ENCODE results near the gene FRMD5. TPM values are rescaled to one million over a fixed set of nuclear protein-coding genes. Genes with fewer than 3 reads are reported as not detected.

The FRMD5 gene
- total and polyA plus RNA-seq, 2 donors (not counting 1 experiment from before 2014, with no cell fraction given): not detected

DNA sequence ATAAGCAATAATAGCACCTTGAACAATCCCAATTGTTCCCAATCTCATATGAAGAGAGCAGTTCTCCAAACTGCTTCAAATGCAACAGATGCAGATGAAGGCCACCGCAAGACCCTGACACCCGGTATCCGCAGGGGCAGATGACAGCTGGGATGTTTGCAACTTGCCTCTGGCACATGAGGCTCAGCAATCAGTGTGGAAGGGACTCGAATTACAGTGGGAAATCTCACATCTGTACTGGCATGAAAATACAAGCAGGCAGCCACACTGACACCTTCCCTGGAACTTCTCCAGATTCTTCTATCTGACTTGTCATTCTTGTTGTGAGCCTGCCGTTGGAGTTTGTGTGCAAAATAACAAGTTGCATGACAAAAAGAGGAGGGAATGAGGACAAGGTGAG lies 299.5 kb downstream of the FRMD5 start:
- CTCF ChIA-PET: no interaction called here

DNA sequence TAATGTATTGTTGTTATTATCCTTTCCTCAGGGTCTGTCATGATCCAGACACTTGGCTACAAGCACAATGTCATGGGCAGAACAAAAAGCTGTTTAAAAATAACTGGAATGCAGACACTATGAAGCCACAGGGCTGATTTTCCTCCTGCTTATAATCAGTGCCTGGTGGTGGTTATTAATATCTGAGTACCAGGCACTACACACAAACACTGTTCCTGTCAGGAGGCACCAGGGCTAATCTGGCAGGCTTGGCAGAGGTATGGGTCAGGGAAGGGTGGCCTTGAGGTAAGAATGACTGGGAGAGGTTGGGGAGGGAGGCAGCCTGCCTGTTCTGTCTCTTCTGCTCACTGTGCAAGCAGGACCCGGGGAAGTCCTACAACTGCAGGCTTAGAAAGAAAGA lies 301.1 kb downstream of the FRMD5 start:
- no peak overlapping the region for H2AFZ ChIP-seq (ENCODE audit: insufficient read depth, low read depth, low read length, poor library complexity, severe bottlenecking)
- H3K36me3 ChIP-seq (replicated peaks in 1 of 2; ENCODE audit: control extremely low read depth in 1 of 2, control insufficient read depth in 1 of 2, extremely low read depth in 1 of 2, insufficient read depth in 2 of 2, low read length in 1 of 2): no peaks in the 10 kb centered on the region
- DNase-seq (no peak), ATAC-seq (ENCODE audit: low read depth) (no peak)
- no peaks in the 10 kb centered on the region for H3K9me3 Mint-ChIP-seq (ENCODE audit: insufficient read depth)
- H3K9me3 ChIP-seq (ENCODE audit: control extremely low read depth in 1 of 3, control insufficient read depth in 2 of 3, insufficient read depth in 1 of 3, low read length in 2 of 3): no peaks in the 10 kb centered on the region
- H3K27me3 ChIP-seq (replicated peaks in 1 of 4; ENCODE audit: control extremely low read depth in 1 of 4, control insufficient read depth in 3 of 4, insufficient read depth in 4 of 4, low read length in 3 of 4): no peaks in the 10 kb centered on the region
- H3K27ac ChIP-seq (ENCODE audit: low read length in 2 of 2): no peak overlapping the region
- H3K79me2 ChIP-seq (ENCODE audit: control insufficient read depth, insufficient read depth, low read length): no peaks in the 10 kb centered on the region
- H3K4me3 Mint-ChIP-seq: no peak overlapping the region
- H3K4me2 ChIP-seq (replicated peaks; ENCODE audit: low read depth, low read length, poor library complexity, severe bottlenecking): no peak overlapping the region
- ChIA-PET CTCF (no interaction called here), POLR2A (no interaction called here)
- H3K4me1 ChIP-seq (ENCODE audit: control insufficient read depth in 2 of 2, insufficient read depth in 2 of 2, low read length in 2 of 2): no peaks in the 10 kb centered on the region
- intact Hi-C loops (cut with micrococcal nuclease): no loop called here
- no peak for TF ChIP-seq EZH2 (IDR thresholded peaks at IDR 0.05; ENCODE audit: borderline replicate concordance, insufficient read depth, low read depth, low read length, poor library complexity, severe bottlenecking)
- TF ChIP-seq, protein P1, sequence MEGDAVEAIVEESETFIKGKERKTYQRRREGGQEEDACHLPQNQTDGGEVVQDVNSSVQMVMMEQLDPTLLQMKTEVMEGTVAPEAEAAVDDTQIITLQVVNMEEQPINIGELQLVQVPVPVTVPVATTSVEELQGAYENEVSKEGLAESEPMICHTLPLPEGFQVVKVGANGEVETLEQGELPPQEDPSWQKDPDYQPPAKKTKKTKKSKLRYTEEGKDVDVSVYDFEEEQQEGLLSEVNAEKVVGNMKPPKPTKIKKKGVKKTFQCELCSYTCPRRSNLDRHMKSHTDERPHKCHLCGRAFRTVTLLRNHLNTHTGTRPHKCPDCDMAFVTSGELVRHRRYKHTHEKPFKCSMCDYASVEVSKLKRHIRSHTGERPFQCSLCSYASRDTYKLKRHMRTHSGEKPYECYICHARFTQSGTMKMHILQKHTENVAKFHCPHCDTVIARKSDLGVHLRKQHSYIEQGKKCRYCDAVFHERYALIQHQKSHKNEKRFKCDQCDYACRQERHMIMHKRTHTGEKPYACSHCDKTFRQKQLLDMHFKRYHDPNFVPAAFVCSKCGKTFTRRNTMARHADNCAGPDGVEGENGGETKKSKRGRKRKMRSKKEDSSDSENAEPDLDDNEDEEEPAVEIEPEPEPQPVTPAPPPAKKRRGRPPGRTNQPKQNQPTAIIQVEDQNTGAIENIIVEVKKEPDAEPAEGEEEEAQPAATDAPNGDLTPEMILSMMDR (IDR thresholded peaks at IDR 0.05): no peak
- no peaks in the 10 kb centered on the region for H4K20me1 ChIP-seq (ENCODE audit: control insufficient read depth, insufficient read depth, low read length, poor library complexity, severe bottlenecking)
- H3K27me3 Mint-ChIP-seq: no peaks in the 10 kb centered on the region
- no peaks in the 10 kb centered on the region for H3K4me1 Mint-ChIP-seq
- no peak overlapping the region for H3K27ac Mint-ChIP-seq
- H3K4me3 ChIP-seq (ENCODE audit: control extremely low read depth in 1 of 5, extremely low read depth in 1 of 5, insufficient read depth in 1 of 5, low read depth in 2 of 5, low read length in 4 of 5): no peak overlapping the region
- no peak overlapping the region for H3K9ac ChIP-seq (ENCODE audit: low read length)
- 100% methylated on average over 1 of the region's 1 CpG for WGBS (ENCODE audit: insufficient coverage)

More for the DNA sequence above, 299.5 kb downstream of the FRMD5 start:
- H3K27me3 Mint-ChIP-seq: no peaks in the 10 kb centered on the region
- intact Hi-C loops (cut with micrococcal nuclease): no loop called here
- WGBS (ENCODE audit: insufficient coverage): no CpG with 5 or more reads among the region's 5 CpGs
- Histone ChIP-seq H3K4me2 (replicated peaks; ENCODE audit: low read depth, low read length, poor library complexity, severe bottlenecking) (no peak overlapping the region), H3K79me2 (ENCODE audit: control insufficient read depth, insufficient read depth, low read length) (no peaks in the 10 kb centered on the region), H3K4me3 (ENCODE audit: control extremely low read depth in 1 of 5, extremely low read depth in 1 of 5, insufficient read depth in 1 of 5, low read depth in 2 of 5, low read length in 4 of 5) (no peak overlapping the region), H3K9ac (ENCODE audit: low read length) (no peak overlapping the region), H3K9me3 (ENCODE audit: control extremely low read depth in 1 of 3, control insufficient read depth in 2 of 3, insufficient read depth in 1 of 3, low read length in 2 of 3) (no peaks in the 10 kb centered on the region), H3K27ac (ENCODE audit: low read length in 2 of 2) (no peak overlapping the region), H2AFZ (ENCODE audit: insufficient read depth, low read depth, low read length, poor library complexity, severe bottlenecking) (no peak overlapping the region), H4K20me1 (ENCODE audit: control insufficient read depth, insufficient read depth, low read length, poor library complexity, severe bottlenecking) (no peaks in the 10 kb centered on the region), H3K27me3 (replicated peaks in 1 of 4; ENCODE audit: control extremely low read depth in 1 of 4, control insufficient read depth in 3 of 4, insufficient read depth in 4 of 4, low read length in 3 of 4) (no peaks in the 10 kb centered on the region), H3K36me3 (replicated peaks in 1 of 2; ENCODE audit: control extremely low read depth in 1 of 2, control insufficient read depth in 1 of 2, extremely low read depth in 1 of 2, insufficient read depth in 2 of 2, low read length in 1 of 2) (no peaks in the 10 kb centered on the region), H3K4me1 (ENCODE audit: control insufficient read depth in 2 of 2, insufficient read depth in 2 of 2, low read length in 2 of 2) (no peaks in the 10 kb centered on the region)
- TF ChIP-seq EZH2 (IDR thresholded peaks at IDR 0.05; ENCODE audit: borderline replicate concordance, insufficient read depth, low read depth, low read length, poor library complexity, severe bottlenecking): no peak
- TF ChIP-seq, protein P1 (IDR thresholded peaks at IDR 0.05): no peak
- no peaks in the 10 kb centered on the region for H3K4me1 Mint-ChIP-seq
- ATAC-seq (ENCODE audit: low read depth) (no peak), DNase-seq (no peak)
- POLR2A ChIA-PET: no interaction called here
- no peak overlapping the region for H3K4me3 Mint-ChIP-seq
- H3K27ac Mint-ChIP-seq: no peak overlapping the region
- no peaks in the 10 kb centered on the region for H3K9me3 Mint-ChIP-seq (ENCODE audit: insufficient read depth)
